GM12891 (cell line): Measurements from ENCODE around the gene GPR87.

Experiments
- POLR2A ChIP-seq: IDR thresholded peaks from 2 replicates; pipeline ENCODE4 v1.6.1; 2011; ENCODE audit warnings: low read depth, low read length, control low read depth
- TAF1 ChIP-seq: IDR thresholded peaks from 2 replicates; pipeline ENCODE4 v1.6.1; 2011; ENCODE audit warnings: low read depth, low read length, control low read depth

DNA sequence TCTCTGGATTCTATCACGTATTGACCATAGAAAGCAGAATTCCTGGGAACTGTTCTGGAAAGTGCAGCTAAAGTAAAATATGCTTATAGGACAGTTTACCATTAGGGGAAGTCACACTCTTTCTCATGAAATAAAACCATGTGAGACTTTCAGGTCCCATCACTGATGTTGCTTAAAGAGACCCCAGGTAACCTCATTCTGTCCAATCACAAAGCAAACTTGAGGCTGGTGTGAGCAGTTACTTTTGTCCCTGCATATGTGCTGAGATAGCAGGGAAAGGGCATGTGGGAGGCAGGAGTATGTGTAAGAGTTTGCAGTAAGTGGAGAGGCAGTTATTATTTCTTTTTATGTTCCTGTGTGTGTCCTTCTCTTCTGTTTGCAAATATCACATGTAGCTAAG lies 16.1 kb downstream of the GPR87 start:
- TF ChIP-seq TAF1 (no peak), POLR2A (no peak)
